ENCODE results near the gene SH3PXD2B.

SH3PXD2B gene

DNA sequence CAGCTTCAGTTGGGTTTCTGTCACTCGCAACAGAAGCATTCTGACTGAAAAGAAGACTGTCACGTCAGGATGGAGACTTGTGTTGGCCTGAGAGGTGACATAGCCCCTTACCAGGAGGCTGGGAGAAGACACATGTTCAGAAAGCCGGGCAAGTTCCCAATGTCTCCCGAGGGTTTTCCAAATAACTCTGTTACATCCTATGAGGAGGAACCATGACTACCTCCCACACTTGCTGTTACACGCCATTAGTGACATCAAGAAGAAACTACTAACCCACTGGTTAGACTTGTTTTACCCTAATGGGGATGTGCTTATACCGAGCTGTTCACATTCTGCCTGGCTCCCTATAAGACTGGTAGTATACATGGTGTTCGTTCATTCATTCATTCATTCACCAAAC is 33.3 kb downstream of the SH3PXD2B start:
- H3K9me3 ChIP-seq (ENCODE audit: insufficient read depth, low read depth, low read length) = no peaks in the 10 kb centered on the region
- no peak overlapping the region for H3K4me3 ChIP-seq (ENCODE audit: low read length)
- no peak overlapping the region for H3K9ac ChIP-seq (ENCODE audit: low read depth, low read length)

GRCh38 chr5:172420235-172420939 is 33.9 kb downstream of the SH3PXD2B start:
- Histone ChIP-seq H3K27me3 (ENCODE audit: insufficient read depth, low read length) (no peaks in the 10 kb centered on the region), H3K4me3 (ENCODE audit: low read length) (no peak overlapping the region), H3K27ac (ENCODE audit: low read depth, low read length) (no peak overlapping the region), H3K9me3 (ENCODE audit: insufficient read depth, low read depth, low read length) (no peaks in the 10 kb centered on the region), H3K9ac (ENCODE audit: low read depth, low read length) (no peak overlapping the region), H3K4me1 (ENCODE audit: insufficient read depth, low read length) (no peaks in the 10 kb centered on the region), H3K36me3 (ENCODE audit: insufficient read depth, low read length) (peaks cover 44% of the 10 kb centered on the region)
- 92% methylated on average over 10 of the region's 10 CpGs for WGBS

More for the DNA sequence above, 33.3 kb downstream of the SH3PXD2B start:
- Histone ChIP-seq H3K4me1 (ENCODE audit: insufficient read depth, low read length) (no peaks in the 10 kb centered on the region), H3K27me3 (ENCODE audit: insufficient read depth, low read length) (no peaks in the 10 kb centered on the region), H3K36me3 (ENCODE audit: insufficient read depth, low read length) (peaks cover 44% of the 10 kb centered on the region), H3K27ac (ENCODE audit: low read depth, low read length) (no peak overlapping the region)
- 91% methylated on average over 6 of the region's 7 CpGs for WGBS

- Histone ChIP-seq H3K27me3 (ENCODE audit: insufficient read depth, low read length) (no peaks in the 10 kb centered on the region), H3K4me3 (ENCODE audit: low read length) (no peak overlapping the region), H3K9ac (ENCODE audit: low read depth, low read length) (no peak overlapping the region), H3K9me3 (ENCODE audit: insufficient read depth, low read depth, low read length) (no peaks in the 10 kb centered on the region), H3K36me3 (ENCODE audit: insufficient read depth, low read length) (peaks cover 44% of the 10 kb centered on the region), H3K4me1 (ENCODE audit: insufficient read depth, low read length) (no peaks in the 10 kb centered on the region), H3K27ac (ENCODE audit: low read depth, low read length) (no peak overlapping the region)
- WGBS = 92% methylated on average over 20 of the region's 20 CpGs
Observed at GRCh38 chr5:172418862-172419814, 35.2 kb downstream of the SH3PXD2B start.

DNA sequence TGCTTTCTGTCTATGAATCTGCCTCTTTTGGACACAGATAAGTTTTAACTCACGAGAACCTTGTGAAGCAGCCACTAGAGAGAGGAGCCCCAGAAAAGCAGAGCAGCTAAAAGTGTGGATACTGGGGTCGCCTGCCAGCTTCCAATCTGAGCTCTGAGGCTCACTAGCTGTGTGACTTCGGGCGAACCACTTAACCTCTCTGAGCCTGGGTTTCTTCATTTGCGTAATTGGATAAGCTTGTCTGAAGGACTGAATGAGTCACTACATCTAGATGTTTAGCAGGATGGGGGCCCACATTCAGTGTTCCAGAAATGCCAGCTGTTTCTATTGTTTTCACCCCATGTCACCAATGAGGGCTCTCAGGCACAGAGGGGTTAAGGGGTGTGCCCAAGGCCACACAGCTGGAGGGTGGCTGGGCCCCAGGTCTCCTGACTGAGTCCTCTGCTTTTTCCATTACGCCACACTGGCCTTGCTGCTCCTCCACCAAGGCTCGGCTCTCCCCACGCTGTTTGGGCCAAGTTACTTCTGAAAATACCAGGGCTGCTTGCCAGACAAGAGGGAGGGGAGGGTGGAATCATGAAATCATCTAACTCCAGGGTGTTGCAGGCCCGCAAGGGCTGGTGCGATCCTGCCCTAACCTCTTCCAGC is 36.2 kb downstream of the SH3PXD2B start:
- Histone ChIP-seq H3K9ac (ENCODE audit: low read depth, low read length) (no peak overlapping the region), H3K4me3 (ENCODE audit: low read length) (no peak overlapping the region), H3K27ac (ENCODE audit: low read depth, low read length) (no peak overlapping the region), H3K36me3 (ENCODE audit: insufficient read depth, low read length) (peaks cover 48% of the 10 kb centered on the region), H3K9me3 (ENCODE audit: insufficient read depth, low read depth, low read length) (no peaks in the 10 kb centered on the region), H3K4me1 (ENCODE audit: insufficient read depth, low read length) (no peaks in the 10 kb centered on the region; the same call in 1 of the 2 replicates), H3K27me3 (ENCODE audit: insufficient read depth, low read length) (no peaks in the 10 kb centered on the region)
- WGBS = 91% methylated on average over 10 of the region's 10 CpGs

- Histone ChIP-seq H3K4me3 (ENCODE audit: low read length) (no peak overlapping the region), H3K9ac (ENCODE audit: low read depth, low read length) (no peak overlapping the region), H3K4me1 (ENCODE audit: insufficient read depth, low read length) (no peaks in the 10 kb centered on the region; the same call in 1 of the 2 replicates), H3K36me3 (ENCODE audit: insufficient read depth, low read length) (peaks cover 40% of the 10 kb centered on the region), H3K9me3 (ENCODE audit: insufficient read depth, low read depth, low read length) (no peaks in the 10 kb centered on the region), H3K27ac (ENCODE audit: low read depth, low read length) (no peak overlapping the region), H3K27me3 (ENCODE audit: insufficient read depth, low read length) (no peaks in the 10 kb centered on the region)
- WGBS = 93% methylated on average over 4 of the region's 4 CpGs
Observed at GRCh38 chr5:172417130-172417841, 37.0 kb downstream of the SH3PXD2B start.

DNA sequence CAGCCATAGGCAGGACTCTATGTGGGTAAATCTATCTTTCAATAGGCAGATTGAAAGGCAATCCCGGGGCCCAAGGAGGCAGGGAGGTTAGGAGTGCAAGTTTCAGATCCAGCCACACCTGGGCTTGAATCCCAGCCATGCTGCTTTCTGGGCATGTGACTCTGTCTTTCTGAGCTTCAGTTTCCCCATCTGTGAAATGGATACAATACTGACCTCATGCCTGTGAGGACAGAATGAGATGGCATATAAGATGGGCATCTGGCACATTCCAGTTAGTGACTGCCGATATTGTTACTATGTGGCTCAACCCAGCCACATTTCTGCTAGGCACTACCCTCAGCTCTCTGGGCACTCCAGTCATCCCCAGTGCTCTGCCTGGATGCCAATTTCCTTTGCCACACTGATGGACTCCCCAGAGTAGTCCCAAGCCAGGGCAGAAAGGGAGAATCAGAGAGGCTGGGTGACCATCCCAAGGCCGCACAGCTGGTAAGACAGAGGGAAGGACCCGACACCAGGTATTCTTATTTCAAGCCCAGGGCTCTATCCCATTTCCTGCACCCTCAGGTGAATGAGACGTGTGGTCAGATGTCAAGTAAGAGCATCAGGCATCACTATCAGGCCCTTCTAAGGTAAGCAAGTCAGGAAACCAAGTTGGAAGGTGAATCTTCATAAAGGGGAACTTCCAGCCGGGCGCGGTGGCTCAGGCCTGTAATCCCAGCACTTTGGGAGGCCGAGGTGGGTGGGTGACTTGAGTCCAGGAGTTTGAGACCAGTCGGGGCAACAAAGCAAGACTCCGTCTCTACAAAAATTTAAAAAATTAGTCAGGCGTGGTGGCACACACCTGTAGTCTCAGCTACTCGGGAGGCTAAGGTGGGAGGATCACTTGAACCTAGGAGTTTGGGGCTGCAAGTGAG is 38.7 kb downstream of the SH3PXD2B start:
- Histone ChIP-seq H3K27me3 (ENCODE audit: insufficient read depth, low read length) (no peaks in the 10 kb centered on the region), H3K27ac (ENCODE audit: low read depth, low read length) (no peak overlapping the region), H3K36me3 (ENCODE audit: insufficient read depth, low read length) (peaks cover 28% of the 10 kb centered on the region), H3K4me3 (ENCODE audit: low read length) (no peak overlapping the region), H3K4me1 (ENCODE audit: insufficient read depth, low read length) (no peaks in the 10 kb centered on the region; the same call in 1 of the 2 replicates), H3K9me3 (ENCODE audit: insufficient read depth, low read depth, low read length) (no peaks in the 10 kb centered on the region), H3K9ac (ENCODE audit: low read depth, low read length) (no peak overlapping the region)
- 97% methylated on average over 13 of the region's 13 CpGs for WGBS

- 95% methylated on average over 13 of the region's 13 CpGs for WGBS
- Histone ChIP-seq H3K9ac (ENCODE audit: low read depth, low read length) (no peak overlapping the region), H3K27me3 (ENCODE audit: insufficient read depth, low read length) (no peaks in the 10 kb centered on the region), H3K36me3 (ENCODE audit: insufficient read depth, low read length) (peaks cover 27% of the 10 kb centered on the region), H3K27ac (ENCODE audit: low read depth, low read length) (no peak overlapping the region), H3K4me1 (ENCODE audit: insufficient read depth, low read length) (no peaks in the 10 kb centered on the region; the same call in 1 of the 2 replicates), H3K9me3 (ENCODE audit: insufficient read depth, low read depth, low read length) (no peaks in the 10 kb centered on the region), H3K4me3 (ENCODE audit: low read length) (no peak overlapping the region)
Observed at GRCh38 chr5:172414531-172415361, 39.6 kb downstream of the SH3PXD2B start.

- no peak overlapping the region for H3K4me3 ChIP-seq (ENCODE audit: low read length)
- no peak overlapping the region for H3K27ac ChIP-seq (ENCODE audit: low read depth, low read length)
- H3K27me3 ChIP-seq (ENCODE audit: insufficient read depth, low read length) = no peaks in the 10 kb centered on the region
- no peak overlapping the region for H3K9ac ChIP-seq (ENCODE audit: low read depth, low read length)
- no peaks in the 10 kb centered on the region; the same call in 1 of the 2 replicates for H3K4me1 ChIP-seq (ENCODE audit: insufficient read depth, low read length)
- H3K9me3 ChIP-seq (ENCODE audit: insufficient read depth, low read depth, low read length) = no peaks in the 10 kb centered on the region
- peaks cover 19% of the 10 kb centered on the region for H3K36me3 ChIP-seq (ENCODE audit: insufficient read depth, low read length)
- WGBS = 96% methylated on average over 3 of the region's 4 CpGs
Observed at GRCh38 chr5:172413601-172414171, 40.6 kb downstream of the SH3PXD2B start.

DNA sequence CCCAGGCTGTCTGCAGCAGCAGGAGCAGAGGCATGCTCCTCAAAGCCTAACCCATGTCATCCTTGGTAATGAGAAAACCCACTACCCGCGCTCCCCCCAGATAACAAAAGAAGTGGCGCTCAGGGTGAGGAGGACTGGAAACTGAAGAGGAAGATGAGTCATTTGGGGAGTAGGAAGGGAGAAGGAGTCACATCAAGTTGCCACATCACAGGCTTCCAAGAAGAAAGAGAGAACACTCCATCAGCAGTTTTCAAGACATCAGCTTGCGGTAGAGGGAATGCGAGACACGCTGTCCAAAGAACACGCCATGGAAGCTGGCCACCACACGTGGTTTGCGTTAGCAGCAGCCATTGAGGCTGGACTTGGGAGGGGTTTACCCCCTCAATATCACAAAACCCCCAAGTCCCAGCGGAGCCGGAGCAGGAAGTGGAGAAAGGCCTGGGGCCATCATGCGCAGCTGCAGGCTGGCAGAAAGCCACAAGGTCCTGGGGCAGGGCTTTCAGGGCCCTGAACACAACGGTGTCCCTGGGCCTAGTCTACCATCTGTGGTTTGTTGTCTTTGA is 41.5 kb downstream of the SH3PXD2B start:
- Histone ChIP-seq H3K27ac (ENCODE audit: low read depth, low read length) (no peak overlapping the region), H3K4me3 (ENCODE audit: low read length) (no peak overlapping the region), H3K9me3 (ENCODE audit: insufficient read depth, low read depth, low read length) (no peaks in the 10 kb centered on the region), H3K4me1 (ENCODE audit: insufficient read depth, low read length) (no peaks in the 10 kb centered on the region; the same call in 1 of the 2 replicates), H3K27me3 (ENCODE audit: insufficient read depth, low read length) (no peaks in the 10 kb centered on the region), H3K9ac (ENCODE audit: low read depth, low read length) (no peak overlapping the region), H3K36me3 (ENCODE audit: insufficient read depth, low read length) (peaks cover 14% of the 10 kb centered on the region)
- 94% methylated on average over 13 of the region's 13 CpGs for WGBS
